C4-2B (cell line): Measurements from ENCODE around the gene KRT24.

Experiments
- H3K27ac ChIP-seq: fragments of 450-650 bp; 2 replicates; pipeline ENCODE4 v1.5.1; 2017
- CTCF ChIP-seq: fragments of 450-650 bp; conservative IDR thresholded peaks from 2 replicates; pipeline ENCODE4 v1.5.1; 2017; ENCODE audit warnings: mild to moderate bottlenecking
- ZFX ChIP-seq: fragments of 450-650 bp; IDR thresholded peaks from 2 replicates; pipeline ENCODE4 v1.6.1; 2017

Gene KRT24

GRCh38 chr17:40696651-40697072, 6.9 kb downstream of the KRT24 start:
- no peak overlapping the region; the same call in 1 of the 2 replicates for H3K27ac ChIP-seq
- TF ChIP-seq ZFX = no peak
- TF ChIP-seq CTCF = no peak

- no peak for TF ChIP-seq CTCF
- no peak for TF ChIP-seq ZFX
- no peak overlapping the region for H3K27ac ChIP-seq
Observed at GRCh38 chr17:40695874-40696472, 7.6 kb downstream of the KRT24 start.

GRCh38 chr17:40694584-40694983, 9.0 kb downstream of the KRT24 start:
- TF ChIP-seq ZFX (no peak), CTCF (no peak)
- H3K27ac ChIP-seq = no peak overlapping the region

- H3K27ac ChIP-seq = peak overlapping the region; percentile 3; the same call in 1 of the 2 replicates
- TF ChIP-seq ZFX (no peak), CTCF (no peak)
Observed at GRCh38 chr17:40687106-40687505, 16.4 kb downstream of the KRT24 start.

- TF ChIP-seq ZFX = no peak
- TF ChIP-seq CTCF = no peak
- H3K27ac ChIP-seq = no peak overlapping the region; the same call in 1 of the 2 replicates
Observed at GRCh38 chr17:40686192-40686591, 17.4 kb downstream of the KRT24 start.

GRCh38 chr17:40680998-40681397, 22.6 kb downstream of the KRT24 start:
- TF ChIP-seq CTCF (no peak), ZFX (no peak)
- no peak overlapping the region for H3K27ac ChIP-seq

- TF ChIP-seq ZFX (no peak), CTCF (no peak)
- H3K27ac ChIP-seq = no peak overlapping the region
Observed at GRCh38 chr17:40679523-40679907, 24.0 kb downstream of the KRT24 start.
